ENCODE data around the gene MAGI1.

DNA sequence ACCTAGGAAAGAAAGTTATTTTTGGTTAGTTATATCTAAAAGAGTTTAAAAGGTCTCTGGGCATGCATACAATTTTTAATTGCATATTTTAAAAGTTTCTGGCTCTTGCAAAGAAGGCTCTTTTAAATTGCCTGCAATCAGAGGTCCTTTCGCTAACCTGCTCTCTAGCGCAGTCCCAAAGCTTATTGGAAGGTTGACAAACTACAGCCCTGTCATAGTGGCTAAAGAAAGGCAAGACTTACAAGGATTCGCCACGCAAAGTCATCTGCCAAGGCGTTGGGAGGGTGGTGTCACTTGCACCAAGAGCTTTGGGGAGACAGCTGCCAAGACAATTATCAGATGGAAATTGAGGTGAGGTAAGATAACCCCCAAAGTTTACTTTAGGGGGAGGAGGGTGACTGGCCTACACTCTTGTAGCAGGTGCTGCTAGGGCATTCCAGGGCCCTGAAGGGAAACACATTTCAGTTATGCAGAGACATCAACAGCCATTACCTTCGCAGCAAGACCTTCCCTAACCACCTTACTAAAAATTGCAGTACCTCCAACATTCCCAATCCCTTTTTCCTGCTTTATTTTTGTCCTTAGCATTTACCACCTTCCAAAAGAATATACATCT lies 606.2 kb downstream of the MAGI1 start:
- TF ChIP-seq CTCF (conservative IDR thresholded peaks at IDR 0.05; ENCODE audit: low read length) (no peak), EZH2phosphoT487 (IDR thresholded peaks at IDR 0.05; ENCODE audit: borderline replicate concordance) (no peak)

Measured in Loucy (cell line).